ENCODE data around the gene PTGR3.
"Not testable (repeated sequence)": the region's sequence is repeated elsewhere in the genome, so short reads cannot be mapped to it uniquely, and the experiment has no call there.

The PTGR3 gene

DNA sequence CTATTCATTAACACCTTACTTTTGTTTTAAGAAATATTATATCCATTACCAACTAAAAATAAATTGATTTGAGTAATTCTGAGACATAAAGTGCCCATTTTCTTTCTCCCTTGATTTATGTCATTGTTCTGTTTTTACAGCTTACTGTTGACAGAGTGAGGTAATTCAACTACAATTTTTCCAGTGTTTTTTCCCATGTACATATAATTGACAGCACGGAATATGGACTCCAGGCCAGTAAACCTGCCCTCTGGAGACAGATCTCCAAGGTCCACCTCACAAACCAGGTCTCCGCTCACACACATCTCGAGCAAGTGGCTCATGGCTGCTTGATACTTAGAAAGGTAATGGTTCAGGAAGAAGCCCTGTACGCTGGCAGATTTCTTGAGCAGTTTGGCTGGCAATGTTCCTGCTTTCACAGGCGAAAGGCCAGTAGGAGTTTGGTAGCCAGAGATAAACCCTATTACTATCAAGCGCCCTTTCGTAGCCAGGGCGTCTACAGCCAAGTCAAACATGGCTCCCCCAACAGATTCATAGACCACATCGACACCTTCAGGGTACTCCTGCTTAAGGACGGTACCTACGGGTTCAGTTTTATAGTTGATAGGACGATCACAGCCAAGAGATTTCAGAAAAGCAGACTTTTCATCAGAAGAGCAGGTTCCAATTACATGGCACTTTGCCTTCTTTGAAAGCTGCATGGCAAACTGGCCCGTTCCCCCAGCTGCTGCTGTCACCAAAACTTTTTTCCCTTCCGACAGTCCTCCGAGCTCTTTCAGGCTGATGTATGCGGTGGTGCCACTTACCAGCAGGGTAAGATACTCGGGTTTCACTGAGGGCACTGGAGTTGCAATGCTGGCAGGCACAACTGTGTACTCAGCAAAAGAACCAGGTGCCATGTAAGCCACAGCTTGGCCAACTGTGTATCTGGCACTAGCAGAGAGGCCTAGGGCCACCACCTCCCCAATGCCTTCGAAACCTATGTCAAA is 7.4 kb downstream of the PTGR3 start:
- no peak for DNase-seq

DNA sequence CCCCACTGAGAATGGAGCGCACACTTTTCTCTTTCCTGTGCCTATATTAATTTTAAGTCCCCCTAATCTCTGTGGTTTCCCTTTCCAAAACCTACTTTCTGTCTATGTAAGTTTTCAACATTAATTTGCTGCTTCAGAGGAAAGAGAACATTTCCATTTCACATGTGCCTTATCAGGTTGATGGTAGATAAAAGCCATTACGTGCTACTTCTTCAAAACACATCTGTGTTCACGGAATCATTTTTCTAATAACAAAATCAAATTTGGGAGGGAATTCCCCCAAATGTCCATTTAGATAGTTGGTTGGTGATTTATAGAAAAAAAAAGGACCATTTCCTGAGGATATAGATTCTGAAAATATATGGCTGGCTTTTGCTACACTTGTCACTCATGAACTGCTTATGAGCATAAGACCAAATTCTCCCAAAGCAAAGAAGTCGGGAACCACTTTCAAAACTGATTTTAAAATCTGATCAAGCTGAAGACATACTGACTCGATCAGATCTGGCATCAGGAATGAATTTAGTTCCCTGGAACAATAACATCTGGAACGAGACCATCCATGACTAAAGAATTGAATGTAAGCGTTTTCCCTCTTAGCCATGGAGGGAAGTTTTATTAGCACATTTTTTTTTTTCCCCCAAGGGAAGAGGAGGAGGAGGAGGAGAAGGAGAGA is 8.2 kb downstream of the PTGR3 start:
- DNase-seq = no peak

GRCh38 chr18:75200071-75200470 is 8.9 kb downstream of the PTGR3 start:
- no peak for DNase-seq

- no peak for DNase-seq
These were observed 9.6 kb downstream of the PTGR3 start for GRCh38 chr18:75199327-75199726.

- no peak for DNase-seq
These were observed 10.9 kb downstream of the PTGR3 start for GRCh38 chr18:75198036-75198435.

DNA sequence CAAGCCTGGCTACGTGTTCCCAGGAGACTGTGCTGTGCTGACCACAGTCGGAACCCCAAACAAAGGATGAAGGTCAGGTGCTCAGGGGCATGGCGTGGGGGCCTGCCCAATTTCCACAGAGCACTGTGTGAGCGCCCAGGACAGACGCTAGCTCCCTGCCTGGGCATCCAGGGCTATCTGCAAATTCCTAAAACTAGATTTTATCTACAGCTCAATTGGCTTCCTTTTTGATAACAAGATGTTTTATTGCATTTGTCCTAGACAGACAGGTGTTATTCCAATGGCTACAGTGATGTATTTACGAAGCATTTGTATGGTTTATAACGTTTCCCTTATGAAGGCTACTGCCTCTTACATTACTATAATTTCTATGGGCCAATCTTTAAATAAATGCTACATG is 16.0 kb downstream of the PTGR3 start:
- no peak for DNase-seq

DNA sequence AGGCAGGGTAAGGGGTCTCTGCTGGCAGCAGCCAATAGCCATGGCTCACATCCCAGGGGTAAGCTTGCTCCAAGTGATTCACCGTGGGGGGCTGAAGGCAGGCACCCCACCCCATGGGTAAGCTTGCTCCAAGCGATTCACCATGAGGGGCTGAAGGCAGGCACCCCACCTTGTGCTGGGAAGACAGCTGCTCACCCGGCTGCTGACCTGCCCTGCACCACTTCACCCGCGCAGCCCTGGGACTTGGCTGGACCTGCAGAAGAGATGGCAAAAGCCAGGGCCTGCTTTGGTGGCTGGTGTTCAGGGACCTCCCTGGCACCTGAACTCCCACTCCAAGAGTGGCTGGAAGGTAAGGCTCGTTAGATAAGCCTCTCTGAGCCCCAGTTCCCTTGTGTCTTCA is 19.2 kb downstream of the PTGR3 start:
- no peak for DNase-seq

DNA sequence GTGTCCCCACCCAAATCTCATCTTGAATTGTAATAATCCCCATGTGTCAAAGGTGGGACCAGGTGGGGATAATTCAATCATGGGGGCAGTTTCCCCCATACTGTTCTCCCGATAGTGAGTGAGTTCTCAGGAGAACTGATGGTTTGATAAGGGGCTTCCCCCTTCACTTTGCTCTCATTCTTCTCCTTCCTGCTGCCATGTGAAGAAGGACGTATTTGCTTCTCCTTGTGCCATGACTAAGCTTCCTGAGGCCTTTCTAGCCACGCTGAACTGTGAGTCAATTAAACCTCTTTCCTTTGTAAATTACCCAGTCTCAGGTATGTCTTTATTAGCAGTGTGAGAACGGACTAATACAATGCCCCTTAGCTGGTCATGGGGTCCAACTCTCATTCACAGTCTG is 21.2 kb downstream of the PTGR3 start:
- DNase-seq = not testable (repeated sequence)

- DNase-seq = no peak
These were observed 23.5 kb downstream of the PTGR3 start for GRCh38 chr18:75185460-75185859.

DNA sequence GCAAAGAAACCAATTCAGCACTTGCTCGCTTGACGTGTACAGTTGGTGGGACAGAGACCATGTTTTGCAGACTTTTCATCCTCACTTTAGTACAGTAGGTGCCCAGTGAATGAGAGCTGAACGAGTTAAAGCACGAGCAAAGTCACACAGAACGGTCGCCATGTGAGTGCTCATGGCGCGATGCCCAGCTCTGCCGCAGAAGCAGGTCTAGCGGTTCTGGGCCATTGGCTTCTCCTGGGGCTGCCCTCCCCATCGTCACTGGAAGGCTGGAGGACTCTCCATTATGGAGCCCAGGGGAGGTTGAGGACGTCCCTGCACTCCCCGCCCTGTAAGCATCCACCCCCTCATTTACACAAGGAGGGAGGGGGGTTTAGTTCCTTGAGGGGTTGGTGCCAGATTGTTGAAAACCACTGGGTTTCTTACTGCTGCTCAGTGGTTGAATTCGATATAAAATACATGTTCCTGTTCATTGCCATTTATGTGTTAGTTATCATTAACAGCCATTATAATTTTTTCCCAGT is 24.9 kb downstream of the PTGR3 start:
- no peak for DNase-seq

DNA sequence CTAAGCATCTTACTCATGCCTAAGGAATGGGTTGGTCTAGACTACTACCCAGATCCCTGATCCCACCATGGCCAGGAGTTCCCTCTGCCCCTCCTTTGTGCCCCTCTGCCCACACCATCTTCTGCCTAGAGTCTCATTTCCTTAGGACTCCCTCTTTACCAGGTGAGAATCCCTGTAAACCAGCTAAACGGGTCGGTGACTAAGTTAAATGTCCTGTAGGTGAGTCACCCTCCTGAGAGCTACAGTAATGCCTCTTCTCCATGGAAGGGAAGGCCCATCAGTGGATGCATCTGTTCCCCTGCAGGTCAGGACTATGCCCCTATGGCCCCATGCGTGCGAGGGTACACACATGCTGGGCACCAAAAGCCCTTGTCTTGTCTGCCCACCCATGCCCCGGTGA is 25.4 kb downstream of the PTGR3 start:
- no peak for DNase-seq

DNA sequence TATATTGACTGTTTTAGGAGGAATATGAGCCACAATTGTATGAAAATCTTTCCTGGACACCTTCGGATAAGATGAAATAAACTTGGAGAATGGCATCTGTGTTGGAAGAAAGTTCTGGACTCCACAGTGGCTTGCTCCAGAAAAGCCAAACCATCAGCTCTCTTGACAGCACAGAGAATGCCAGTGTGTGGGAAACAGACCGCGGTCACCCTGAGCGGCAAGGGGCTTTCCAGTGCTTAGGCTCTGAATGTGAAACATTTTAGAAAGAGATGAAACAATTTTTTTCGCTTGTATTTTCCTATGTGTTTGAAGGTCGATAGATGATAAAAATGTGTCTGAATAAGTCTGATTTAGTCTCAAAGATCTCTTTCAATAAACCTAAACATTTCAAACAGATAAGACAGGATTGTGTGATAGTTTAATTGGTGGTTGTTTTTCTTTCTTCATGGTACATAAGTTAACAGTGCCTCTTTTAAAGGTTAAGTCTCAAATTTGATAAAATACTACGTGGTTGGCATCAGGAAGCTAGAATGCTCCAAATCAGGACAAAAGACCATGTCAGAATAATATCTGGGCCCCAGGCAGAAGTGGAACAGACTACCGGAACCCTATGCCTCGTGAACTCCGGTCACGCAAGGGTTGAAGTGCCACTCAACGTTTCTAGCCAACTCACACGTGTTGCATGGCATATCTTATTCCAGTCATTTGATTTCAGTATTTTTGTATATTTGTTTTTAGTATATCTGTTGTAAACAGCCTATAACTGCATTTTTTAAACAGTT is 28.9 kb downstream of the PTGR3 start:
- no peak for DNase-seq

DNA sequence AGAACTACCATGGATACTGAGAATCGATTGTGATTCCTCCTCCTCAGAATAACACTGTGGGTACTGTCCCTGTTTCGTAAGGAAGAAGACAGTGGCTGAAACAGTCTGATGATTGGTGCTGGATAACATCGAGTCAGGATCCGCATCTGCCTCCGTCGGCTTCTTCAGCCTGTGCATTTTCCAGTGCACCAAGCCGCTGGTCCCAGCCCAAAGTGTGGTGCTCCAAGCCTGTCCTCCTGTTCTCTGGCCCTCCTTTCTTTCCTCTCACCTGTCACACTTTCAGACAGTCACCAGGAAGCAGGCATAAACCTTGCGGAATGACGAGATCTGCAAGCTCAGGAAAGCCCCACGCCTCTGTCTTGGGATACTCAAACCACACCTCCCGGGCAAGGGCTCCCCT is 30.6 kb downstream of the PTGR3 start:
- no peak for DNase-seq

GRCh38 chr18:75176849-75177248 is 32.1 kb downstream of the PTGR3 start:
- DNase-seq = no peak

DNA sequence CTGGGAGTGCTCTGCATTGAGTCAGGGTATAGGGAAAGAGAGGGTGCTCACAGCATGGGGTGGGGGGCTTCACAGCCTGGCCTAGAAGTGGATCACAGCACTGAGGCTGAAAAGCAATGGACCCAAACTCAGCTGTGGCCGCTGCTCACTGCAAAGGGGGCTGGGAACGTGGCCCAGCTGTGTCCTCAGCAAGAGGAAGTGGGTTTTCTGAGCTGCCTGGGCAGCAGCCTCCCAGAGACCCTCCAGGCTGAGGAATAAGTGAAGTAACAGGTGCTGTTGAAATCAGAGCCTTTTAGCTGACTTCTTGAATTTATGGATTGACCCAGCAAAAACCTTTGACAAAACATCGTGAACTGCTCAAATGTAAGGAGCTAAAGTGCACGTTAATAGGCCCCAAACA is 35.2 kb downstream of the PTGR3 start:
- DNase-seq = no peak

DNA sequence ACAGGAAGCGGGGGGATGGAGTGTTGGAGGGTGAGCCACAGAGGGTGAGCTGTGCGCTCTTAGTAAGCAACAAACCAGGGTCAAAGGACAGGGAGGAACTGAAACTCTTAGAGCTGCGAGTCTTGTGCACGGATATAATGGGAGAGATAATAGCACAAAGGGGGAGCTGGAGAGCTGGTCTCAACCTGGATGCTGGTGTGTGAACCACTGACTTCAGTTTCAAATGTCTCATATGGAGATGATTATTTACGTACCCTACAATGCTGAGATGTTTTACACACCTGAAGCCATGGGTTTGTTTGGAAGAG is 35.9 kb downstream of the PTGR3 start:
- DNase-seq = no peak

- no peak for DNase-seq
These were observed 36.4 kb downstream of the PTGR3 start for GRCh38 chr18:75172299-75173124.

DNA sequence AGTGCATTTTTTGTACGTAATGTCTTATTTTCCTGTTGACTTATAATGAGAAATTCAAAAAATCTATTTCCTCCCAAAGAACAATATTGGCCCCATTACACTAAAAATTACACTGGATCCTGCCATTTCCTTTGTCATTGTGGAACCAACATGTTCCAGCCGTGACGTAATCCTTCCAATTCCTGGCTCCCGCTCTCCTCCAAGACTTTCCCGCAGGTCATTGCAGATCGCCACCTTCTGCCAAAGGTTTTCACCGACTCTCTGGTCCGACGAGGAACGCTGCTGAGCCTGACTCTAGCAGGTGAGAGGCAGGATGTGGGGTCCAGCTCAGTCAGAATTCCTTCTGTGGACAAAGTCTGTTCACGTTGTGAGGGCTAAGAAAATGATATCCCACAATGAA is 38.0 kb downstream of the PTGR3 start:
- DNase-seq = no peak

- DNase-seq = no peak
These were observed 38.7 kb downstream of the PTGR3 start for GRCh38 chr18:75170022-75170789.

DNA sequence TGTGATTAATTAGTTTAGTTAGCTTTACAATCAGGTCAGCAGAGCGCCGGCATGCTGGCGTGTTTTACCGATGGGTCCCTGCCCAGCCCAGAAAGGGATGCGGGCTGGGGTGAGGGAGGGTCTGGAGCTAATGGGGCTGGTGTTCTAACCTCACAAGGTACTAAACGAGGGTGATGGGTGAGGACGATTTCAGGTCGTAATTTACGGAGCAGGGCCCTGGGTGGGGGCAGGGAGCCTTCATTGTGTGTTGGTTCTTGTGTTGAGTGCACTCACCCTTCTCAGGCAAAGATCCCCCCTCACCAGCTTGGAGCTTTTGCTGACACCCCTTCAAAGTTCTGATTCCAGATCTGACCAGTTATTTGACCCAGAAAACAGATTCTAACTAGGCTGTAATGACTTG is 39.5 kb downstream of the PTGR3 start:
- DNase-seq = no peak

DNA sequence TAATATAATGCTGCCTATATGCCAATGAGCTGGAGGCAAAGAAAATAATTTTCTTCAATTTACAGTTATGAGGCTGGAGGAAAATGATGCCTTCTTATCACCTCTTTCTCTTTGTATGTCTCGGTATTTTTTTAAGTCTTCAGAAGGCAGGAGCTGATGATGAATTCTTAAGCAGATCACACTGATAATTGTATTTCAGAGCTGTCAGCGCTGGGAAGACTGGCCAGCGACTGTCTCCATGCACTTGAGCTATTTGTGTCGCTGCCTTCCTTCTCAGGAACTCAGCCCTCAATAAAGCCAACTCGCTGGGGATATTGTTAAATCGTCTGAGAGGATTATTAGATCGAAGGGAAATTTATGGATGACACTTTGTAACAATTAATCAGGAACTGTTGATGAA is 40.3 kb downstream of the PTGR3 start:
- DNase-seq = no peak
